ENCODE data around the gene KIF1B.
"Not testable (repeated sequence)": the region's sequence is repeated elsewhere in the genome, so short reads cannot be mapped to it uniquely, and the experiment has no call there.

The KIF1B gene

DNA sequence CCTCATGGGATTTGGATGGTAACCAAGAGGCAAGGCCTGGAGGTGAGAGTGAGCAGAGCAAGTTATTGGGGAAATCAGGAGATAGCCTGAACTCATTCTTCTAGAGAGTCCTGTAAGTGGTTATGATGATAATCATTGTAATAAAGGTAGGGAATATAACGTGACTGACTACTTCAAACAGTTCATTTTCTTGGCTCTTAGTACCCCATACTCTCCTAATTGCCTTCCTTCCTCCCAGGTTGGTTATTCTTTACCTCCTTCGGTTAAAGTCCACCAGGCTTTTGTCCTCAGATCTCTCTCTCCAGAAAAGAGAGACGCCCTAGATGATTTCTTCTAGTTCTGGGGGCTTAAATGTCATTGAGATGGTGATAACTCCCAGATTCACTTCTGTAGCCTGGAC lies 35.3 kb downstream of the KIF1B start:
- H3K79me2 ChIP-seq (ENCODE audit: low read length): peaks cover 75% of the 10 kb centered on the region
- H3K27ac ChIP-seq (ENCODE audit: low read length): no peak overlapping the region
- no peak overlapping the region for H3K9ac ChIP-seq (ENCODE audit: low read length)
- no peaks in the 10 kb centered on the region for H3K9me2 ChIP-seq (replicated peaks; ENCODE audit: insufficient read depth, low read length)
- peaks cover 4% of the 10 kb centered on the region for H3K4me1 ChIP-seq (ENCODE audit: low read length)
- no peak for DNase-seq
- no peaks in the 10 kb centered on the region for H4K20me1 ChIP-seq (ENCODE audit: insufficient read depth, low read length)
- no peaks in the 10 kb centered on the region for H3K27me3 ChIP-seq (replicated peaks; ENCODE audit: insufficient read depth, low read length)
- H3K4me2 ChIP-seq (ENCODE audit: low read depth, low read length): no peak overlapping the region
- peaks cover 3% of the 10 kb centered on the region; the same call in 1 of the 2 replicates for H3F3A ChIP-seq (ENCODE audit: insufficient read depth, low read length)
- H2AFZ ChIP-seq (ENCODE audit: low read length): no peak overlapping the region
- no peaks in the 10 kb centered on the region for H3K9me3 ChIP-seq (replicated peaks; ENCODE audit: insufficient read depth, low read length)
- TF ChIP-seq EZH2 (optimal IDR thresholded peaks at IDR 0.05; ENCODE audit: low read depth, low read length) (no peak), EZH2phosphoT487 (IDR thresholded peaks at IDR 0.05; ENCODE audit: low read length) (no peak)
- TF ChIP-seq, protein P1, sequence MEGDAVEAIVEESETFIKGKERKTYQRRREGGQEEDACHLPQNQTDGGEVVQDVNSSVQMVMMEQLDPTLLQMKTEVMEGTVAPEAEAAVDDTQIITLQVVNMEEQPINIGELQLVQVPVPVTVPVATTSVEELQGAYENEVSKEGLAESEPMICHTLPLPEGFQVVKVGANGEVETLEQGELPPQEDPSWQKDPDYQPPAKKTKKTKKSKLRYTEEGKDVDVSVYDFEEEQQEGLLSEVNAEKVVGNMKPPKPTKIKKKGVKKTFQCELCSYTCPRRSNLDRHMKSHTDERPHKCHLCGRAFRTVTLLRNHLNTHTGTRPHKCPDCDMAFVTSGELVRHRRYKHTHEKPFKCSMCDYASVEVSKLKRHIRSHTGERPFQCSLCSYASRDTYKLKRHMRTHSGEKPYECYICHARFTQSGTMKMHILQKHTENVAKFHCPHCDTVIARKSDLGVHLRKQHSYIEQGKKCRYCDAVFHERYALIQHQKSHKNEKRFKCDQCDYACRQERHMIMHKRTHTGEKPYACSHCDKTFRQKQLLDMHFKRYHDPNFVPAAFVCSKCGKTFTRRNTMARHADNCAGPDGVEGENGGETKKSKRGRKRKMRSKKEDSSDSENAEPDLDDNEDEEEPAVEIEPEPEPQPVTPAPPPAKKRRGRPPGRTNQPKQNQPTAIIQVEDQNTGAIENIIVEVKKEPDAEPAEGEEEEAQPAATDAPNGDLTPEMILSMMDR (IDR thresholded peaks at IDR 0.05; ENCODE audit: low read length): no peak
- no peak overlapping the region for H3K4me3 ChIP-seq (ENCODE audit: low read length)
- H3K36me3 ChIP-seq (replicated peaks; ENCODE audit: insufficient read depth, low read length): no peaks in the 10 kb centered on the region

DNA sequence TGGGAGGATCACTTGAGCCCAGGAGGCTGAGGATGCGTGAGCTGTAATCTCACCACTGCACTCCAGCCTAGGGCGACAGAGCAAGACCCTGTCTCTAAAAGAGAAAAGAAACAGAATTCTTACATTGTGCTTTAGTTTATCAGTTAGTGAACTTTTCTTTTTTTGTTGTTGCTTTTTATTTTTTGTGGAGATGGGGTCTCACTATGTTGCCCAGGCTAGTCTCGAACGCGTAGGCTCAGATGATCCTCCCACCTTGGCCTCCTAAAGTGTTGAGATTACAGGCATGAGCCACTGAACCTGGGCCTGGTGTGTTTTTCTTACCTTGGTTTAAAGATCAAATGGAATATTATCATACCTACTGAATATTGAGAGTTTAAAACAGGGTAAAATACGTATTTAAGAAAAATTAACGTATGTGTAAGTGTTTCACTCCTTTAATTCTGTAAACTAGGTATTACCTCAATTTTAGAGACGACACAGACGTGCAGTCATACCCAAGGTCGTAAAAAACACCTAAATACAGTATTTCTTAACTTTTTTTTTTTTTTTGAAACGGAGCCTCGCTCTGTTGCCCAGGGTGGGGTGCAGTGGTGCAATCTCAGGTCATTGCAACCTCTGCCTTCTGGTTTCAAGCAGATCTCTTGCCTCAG lies 39.6 kb downstream of the KIF1B start:
- peaks cover 35% of the 10 kb centered on the region for H3K4me1 ChIP-seq (ENCODE audit: low read length)
- H3F3A ChIP-seq (ENCODE audit: insufficient read depth, low read length): peaks cover 32% of the 10 kb centered on the region
- no peaks in the 10 kb centered on the region for H3K36me3 ChIP-seq (replicated peaks; ENCODE audit: insufficient read depth, low read length)
- no peaks in the 10 kb centered on the region for H4K20me1 ChIP-seq (ENCODE audit: insufficient read depth, low read length)
- H3K9me2 ChIP-seq (replicated peaks; ENCODE audit: insufficient read depth, low read length): no peaks in the 10 kb centered on the region
- H3K79me2 ChIP-seq (ENCODE audit: low read length): peaks cover 73% of the 10 kb centered on the region
- no peak overlapping the region for H2AFZ ChIP-seq (ENCODE audit: low read length)
- H3K4me2 ChIP-seq (ENCODE audit: low read depth, low read length): no peak overlapping the region
- TF ChIP-seq EZH2phosphoT487 (IDR thresholded peaks at IDR 0.05; ENCODE audit: low read length) (no peak), EZH2 (optimal IDR thresholded peaks at IDR 0.05; ENCODE audit: low read depth, low read length) (no peak)
- TF ChIP-seq, protein P1 (IDR thresholded peaks at IDR 0.05; ENCODE audit: low read length): no peak
- no peak overlapping the region for H3K4me3 ChIP-seq (ENCODE audit: low read length)
- peak overlapping the region; percentile 93; the same call in 1 of the 2 replicates for H3K27ac ChIP-seq (ENCODE audit: low read length)
- no peaks in the 10 kb centered on the region for H3K27me3 ChIP-seq (replicated peaks; ENCODE audit: insufficient read depth, low read length)
- DNase-seq: no peak
- no peak overlapping the region for H3K9ac ChIP-seq (ENCODE audit: low read length)
- no peaks in the 10 kb centered on the region for H3K9me3 ChIP-seq (replicated peaks; ENCODE audit: insufficient read depth, low read length)

DNA sequence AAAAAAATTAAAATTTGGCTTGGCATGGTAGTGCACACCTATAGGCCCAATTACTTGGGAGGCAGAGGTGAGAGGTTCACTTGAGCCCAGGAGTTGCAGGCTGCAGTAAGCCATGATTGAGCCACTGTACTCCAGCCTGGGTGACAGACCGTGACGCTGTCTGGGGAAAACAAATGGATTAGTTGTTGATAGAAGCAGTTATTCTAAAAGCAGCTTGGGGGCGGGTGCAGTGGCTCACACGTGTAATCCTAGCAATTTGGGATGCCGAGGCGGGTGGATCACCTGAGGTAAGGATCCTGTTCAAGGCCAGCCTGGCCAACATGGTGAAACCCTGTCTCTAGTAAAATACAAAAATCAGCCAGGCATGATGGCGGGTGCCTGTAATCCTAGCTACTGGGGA lies 40.3 kb downstream of the KIF1B start:
- no peak for TF ChIP-seq EZH2 (optimal IDR thresholded peaks at IDR 0.05; ENCODE audit: low read depth, low read length)
- no peak for TF ChIP-seq EZH2phosphoT487 (IDR thresholded peaks at IDR 0.05; ENCODE audit: low read length)
- TF ChIP-seq, protein P1 (IDR thresholded peaks at IDR 0.05; ENCODE audit: low read length): no peak
- H3K27me3 ChIP-seq (replicated peaks; ENCODE audit: insufficient read depth, low read length): no peaks in the 10 kb centered on the region
- peaks cover 78% of the 10 kb centered on the region for H3K79me2 ChIP-seq (ENCODE audit: low read length)
- no peaks in the 10 kb centered on the region for H4K20me1 ChIP-seq (ENCODE audit: insufficient read depth, low read length)
- peaks cover 35% of the 10 kb centered on the region for H3K4me1 ChIP-seq (ENCODE audit: low read length)
- no peaks in the 10 kb centered on the region for H3K9me2 ChIP-seq (replicated peaks; ENCODE audit: insufficient read depth, low read length)
- H3K9ac ChIP-seq (ENCODE audit: low read length): peak overlapping the region; percentile 45; the same call in 1 of the 2 replicates
- peak overlapping the region; percentile 93; the same call in 1 of the 2 replicates for H3K27ac ChIP-seq (ENCODE audit: low read length)
- H3K9me3 ChIP-seq (replicated peaks; ENCODE audit: insufficient read depth, low read length): no peaks in the 10 kb centered on the region
- H3K36me3 ChIP-seq (replicated peaks; ENCODE audit: insufficient read depth, low read length): no peaks in the 10 kb centered on the region
- no peak overlapping the region for H3K4me3 ChIP-seq (ENCODE audit: low read length)
- no peak for DNase-seq
- peaks cover 32% of the 10 kb centered on the region for H3F3A ChIP-seq (ENCODE audit: insufficient read depth, low read length)
- H2AFZ ChIP-seq (ENCODE audit: low read length): no peak overlapping the region
- H3K4me2 ChIP-seq (ENCODE audit: low read depth, low read length): peak overlapping the region; percentile 35; the same call in 1 of the 2 replicates

DNA sequence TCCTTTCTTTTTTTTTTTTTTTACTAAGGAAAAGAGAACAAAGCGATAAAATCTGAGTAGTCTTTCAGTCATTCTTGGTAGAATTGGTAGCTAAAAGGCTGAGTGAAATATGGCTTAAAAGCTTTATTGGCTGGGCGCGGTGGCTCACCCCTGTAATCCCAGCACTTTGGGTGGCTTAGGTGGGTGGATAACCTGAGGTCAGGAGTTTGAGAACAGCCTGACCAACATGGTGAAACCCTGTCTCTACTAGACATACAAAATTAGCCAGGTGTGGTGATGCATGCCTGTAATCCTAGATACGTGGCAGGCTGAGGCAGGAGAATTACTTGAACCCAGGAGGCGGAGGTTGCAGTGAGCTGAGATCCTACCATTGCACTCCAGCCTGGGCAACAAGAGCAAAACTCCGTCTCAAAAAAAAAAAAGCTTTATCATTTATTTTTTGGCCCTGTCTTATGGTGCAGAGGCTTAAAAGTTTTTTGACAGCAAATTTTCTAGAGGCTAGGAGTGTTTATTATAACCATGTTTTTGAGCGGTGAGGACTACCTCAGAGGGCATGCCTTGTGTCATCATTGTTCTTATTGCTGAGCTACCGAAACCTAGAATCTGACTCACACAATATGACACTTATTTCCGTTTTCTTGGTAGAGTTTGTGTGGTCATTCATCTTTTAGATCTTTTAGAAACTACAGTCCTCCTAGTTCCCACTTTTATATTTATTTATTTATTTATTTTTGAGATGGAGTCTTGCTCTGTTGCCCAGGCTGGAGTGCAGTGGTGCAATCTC lies 41.1 kb downstream of the KIF1B start:
- Histone ChIP-seq H3K4me1 (ENCODE audit: low read length) (peaks cover 35% of the 10 kb centered on the region), H3F3A (ENCODE audit: insufficient read depth, low read length) (peaks cover 32% of the 10 kb centered on the region), H3K9ac (ENCODE audit: low read length) (peak overlapping the region; percentile 45), H3K79me2 (ENCODE audit: low read length) (peaks cover 80% of the 10 kb centered on the region), H3K27ac (ENCODE audit: low read length) (peak overlapping the region; percentile 93), H3K4me2 (ENCODE audit: low read depth, low read length) (peak overlapping the region; percentile 35; the same call in 1 of the 2 replicates)
- H3K9me3 ChIP-seq (replicated peaks; ENCODE audit: insufficient read depth, low read length); H3K9me2 ChIP-seq (replicated peaks; ENCODE audit: insufficient read depth, low read length); H3K27me3 ChIP-seq (replicated peaks; ENCODE audit: insufficient read depth, low read length); H3K4me3 ChIP-seq (ENCODE audit: low read length); H2AFZ ChIP-seq (ENCODE audit: low read length); H3K36me3 ChIP-seq (replicated peaks; ENCODE audit: insufficient read depth, low read length); H4K20me1 ChIP-seq (ENCODE audit: insufficient read depth, low read length): not testable (repeated sequence)
- DNase-seq: peak; percentile 82

All from MM.1S (cell line).